K562 (cell line): Measurements from ENCODE around the gene FOCAD.

Experiments used
- EZH2 ChIP-seq: IDR thresholded peaks from 2 replicates; pipeline ENCODE4 v1.6.1; 2012; ENCODE audit warnings: low read depth, mild to moderate bottlenecking, inconsistent platforms, low read length, borderline replicate concordance
- JUND ChIP-seq, 2 experiments: IDR thresholded peaks; 2 replicates in 1 of 2; 3 replicates in 1 of 2; pipeline ENCODE4 v1.6.1; 2011; ENCODE audit warnings: borderline replicate concordance in 2 of 2, low read depth in 2 of 2, low read length in 2 of 2, improper control_type of control experiment in 1 of 2, missing biosample characterization in 1 of 2, missing genetic modification characterization in 1 of 2, missing genetic modification reagents in 1 of 2
- MAFG ChIP-seq: fragments of 450-650 bp; conservative IDR thresholded peaks from 2 replicates; pipeline ENCODE4 v1.6.1; 2016; ENCODE audit warnings: missing genetic modification characterization, missing compliant biosample characterization
- MYNN ChIP-seq, 2 experiments: sonication (generic); formaldehyde crosslinking in 1 of 2; IDR thresholded peaks; 2 replicates each; pipeline versions ENCODE4 v1.5.0 to v1.6.1; 2016 to 2020; ENCODE audit warnings: antibody characterized with exemption in 1 of 2, missing genetic modification reagents in 1 of 2
- PCBP2 ChIP-seq: fragments of 200-400 bp; formaldehyde crosslinking; IDR thresholded peaks from 2 replicates; pipeline ENCODE4 v1.6.1; 2018; ENCODE audit warnings: low read length, low read depth, mild to moderate bottlenecking, moderate library complexity; ENCODE audit not compliant: poor library complexity, severe bottlenecking
- SAP30 ChIP-seq: fragments of 200-600 bp; sonication (generic); IDR thresholded peaks from 2 replicates; pipeline ENCODE4 v1.6.1; 2012; ENCODE audit warnings: borderline replicate concordance, low read depth, mild to moderate bottlenecking, moderate library complexity, low read length, control low read depth, inconsistent platforms; ENCODE audit not compliant: insufficient read depth, poor library complexity, severe bottlenecking
- YY1 ChIP-seq, 3 experiments: IDR thresholded peaks; 2 replicates each; pipeline ENCODE4 v1.6.1; 2011; ENCODE audit warnings: low read length in 2 of 3, mild to moderate bottlenecking in 2 of 3, moderate library complexity in 2 of 3, borderline replicate concordance in 1 of 3, control low read depth in 1 of 3, low read depth in 1 of 3; ENCODE audit not compliant: insufficient read depth in 3 of 3, insufficient replicate concordance in 2 of 3, control insufficient read depth in 1 of 3, insufficient read length in 1 of 3; ENCODE audit errors: extremely low read depth in 1 of 3
- ZKSCAN1 ChIP-seq: fragments of 150-350 bp; IDR thresholded peaks from 2 replicates; pipeline ENCODE4 v1.6.1; 2016; ENCODE audit warnings: low read depth, low read length
- TF ChIP-seq, protein P1 (sequence below): sonication (generic); formaldehyde crosslinking; IDR thresholded peaks from 2 replicates; pipeline ENCODE4 v1.8.0; 2023; ENCODE audit warnings: mild to moderate bottlenecking, missing genetic modification reagents
- TF ChIP-seq, protein P2 (sequence below), 3 experiments: IDR thresholded peaks in 2 of 3; conservative IDR thresholded peaks in 1 of 3; 2 replicates each; pipeline ENCODE4 v1.5.1; 2011 to 2012; ENCODE audit warnings: low read length in 3 of 3, mild to moderate bottlenecking in 3 of 3, control low read depth in 2 of 3, improper control_type of control experiment in 1 of 3, inconsistent platforms in 1 of 3, low read depth in 1 of 3, mixed read lengths in 1 of 3, moderate library complexity in 1 of 3; ENCODE audit not compliant: insufficient read depth in 2 of 3
- TF ChIP-seq, protein P3 (sequence below), 2 experiments: IDR thresholded peaks; 2 replicates each; pipeline ENCODE4 v1.6.1; 2012; ENCODE audit warnings: improper control_type of control experiment in 2 of 2, low read depth in 2 of 2, low read length in 2 of 2, borderline replicate concordance in 1 of 2
- TF ChIP-seq, protein P4 (sequence below), 2 experiments: IDR thresholded peaks in 1 of 2; conservative IDR thresholded peaks in 1 of 2; 2 replicates each; pipeline ENCODE4 v1.6.1; 2016; ENCODE audit warnings: low read depth in 2 of 2, mild to moderate bottlenecking in 1 of 2, missing compliant biosample characterization in 1 of 2, missing genetic modification characterization in 1 of 2, moderate library complexity in 1 of 2
- TF ChIP-seq, protein P5 (sequence below): sonication (generic); formaldehyde crosslinking; IDR thresholded peaks from 2 replicates; pipeline ENCODE4 v1.8.1; 2023; ENCODE audit warnings: mild to moderate bottlenecking, missing genetic modification reagents, moderate library complexity

DNA sequence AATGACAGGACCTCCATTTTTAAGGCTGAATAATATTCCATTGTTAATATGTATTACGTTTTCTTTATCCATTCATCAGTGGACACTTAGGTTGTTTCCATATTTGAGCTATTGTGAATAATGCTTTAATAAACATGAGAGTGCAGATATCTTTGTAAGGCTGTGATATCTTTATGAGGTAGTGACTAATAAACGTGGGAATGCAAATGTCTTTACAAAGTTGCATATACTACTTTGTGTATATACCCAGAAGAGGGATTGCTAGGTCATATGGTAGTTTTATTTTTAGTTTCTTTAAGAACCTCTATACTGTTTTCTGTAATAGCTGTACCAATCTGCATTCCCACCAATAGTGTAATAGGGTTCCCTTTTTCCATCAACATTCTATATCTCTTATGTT, 148.7 kb downstream of the FOCAD start:
- TF ChIP-seq, protein P1, sequence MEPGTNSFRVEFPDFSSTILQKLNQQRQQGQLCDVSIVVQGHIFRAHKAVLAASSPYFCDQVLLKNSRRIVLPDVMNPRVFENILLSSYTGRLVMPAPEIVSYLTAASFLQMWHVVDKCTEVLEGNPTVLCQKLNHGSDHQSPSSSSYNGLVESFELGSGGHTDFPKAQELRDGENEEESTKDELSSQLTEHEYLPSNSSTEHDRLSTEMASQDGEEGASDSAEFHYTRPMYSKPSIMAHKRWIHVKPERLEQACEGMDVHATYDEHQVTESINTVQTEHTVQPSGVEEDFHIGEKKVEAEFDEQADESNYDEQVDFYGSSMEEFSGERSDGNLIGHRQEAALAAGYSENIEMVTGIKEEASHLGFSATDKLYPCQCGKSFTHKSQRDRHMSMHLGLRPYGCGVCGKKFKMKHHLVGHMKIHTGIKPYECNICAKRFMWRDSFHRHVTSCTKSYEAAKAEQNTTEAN (CRISPR knock-in tag), result no peak
- TF ChIP-seq, protein P2, sequence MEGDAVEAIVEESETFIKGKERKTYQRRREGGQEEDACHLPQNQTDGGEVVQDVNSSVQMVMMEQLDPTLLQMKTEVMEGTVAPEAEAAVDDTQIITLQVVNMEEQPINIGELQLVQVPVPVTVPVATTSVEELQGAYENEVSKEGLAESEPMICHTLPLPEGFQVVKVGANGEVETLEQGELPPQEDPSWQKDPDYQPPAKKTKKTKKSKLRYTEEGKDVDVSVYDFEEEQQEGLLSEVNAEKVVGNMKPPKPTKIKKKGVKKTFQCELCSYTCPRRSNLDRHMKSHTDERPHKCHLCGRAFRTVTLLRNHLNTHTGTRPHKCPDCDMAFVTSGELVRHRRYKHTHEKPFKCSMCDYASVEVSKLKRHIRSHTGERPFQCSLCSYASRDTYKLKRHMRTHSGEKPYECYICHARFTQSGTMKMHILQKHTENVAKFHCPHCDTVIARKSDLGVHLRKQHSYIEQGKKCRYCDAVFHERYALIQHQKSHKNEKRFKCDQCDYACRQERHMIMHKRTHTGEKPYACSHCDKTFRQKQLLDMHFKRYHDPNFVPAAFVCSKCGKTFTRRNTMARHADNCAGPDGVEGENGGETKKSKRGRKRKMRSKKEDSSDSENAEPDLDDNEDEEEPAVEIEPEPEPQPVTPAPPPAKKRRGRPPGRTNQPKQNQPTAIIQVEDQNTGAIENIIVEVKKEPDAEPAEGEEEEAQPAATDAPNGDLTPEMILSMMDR (IDR thresholded peaks at IDR 0.05 in 2 of 3, conservative IDR thresholded peaks at IDR 0.05 in 1 of 3; ENCODE audit: insufficient read depth in 2 of 3, low read depth in 1 of 3, low read length in 3 of 3), result no peak
- TF ChIP-seq JUND (IDR thresholded peaks at IDR 0.05; ENCODE audit: borderline replicate concordance, low read depth, low read length) (no peak), JUND (tag; IDR thresholded peaks at IDR 0.05; ENCODE audit: borderline replicate concordance, low read depth, low read length) (no peak), MYNN (IDR thresholded peaks at IDR 0.05) (no peak), MYNN (CRISPR knock-in tag; IDR thresholded peaks at IDR 0.05) (no peak), MAFG (tag) (no peak), EZH2 (no peak), YY1 (IDR thresholded peaks at IDR 0.05; ENCODE audit: borderline replicate concordance in 1 of 3, control insufficient read depth in 1 of 3, extremely low read depth in 1 of 3, insufficient read depth in 3 of 3, insufficient read length in 1 of 3, insufficient replicate concordance in 2 of 3, low read depth in 1 of 3, low read length in 2 of 3) (no peak), SAP30 (no peak), ZKSCAN1 (no peak), PCBP2 (no peak)
- TF ChIP-seq, protein P3, sequence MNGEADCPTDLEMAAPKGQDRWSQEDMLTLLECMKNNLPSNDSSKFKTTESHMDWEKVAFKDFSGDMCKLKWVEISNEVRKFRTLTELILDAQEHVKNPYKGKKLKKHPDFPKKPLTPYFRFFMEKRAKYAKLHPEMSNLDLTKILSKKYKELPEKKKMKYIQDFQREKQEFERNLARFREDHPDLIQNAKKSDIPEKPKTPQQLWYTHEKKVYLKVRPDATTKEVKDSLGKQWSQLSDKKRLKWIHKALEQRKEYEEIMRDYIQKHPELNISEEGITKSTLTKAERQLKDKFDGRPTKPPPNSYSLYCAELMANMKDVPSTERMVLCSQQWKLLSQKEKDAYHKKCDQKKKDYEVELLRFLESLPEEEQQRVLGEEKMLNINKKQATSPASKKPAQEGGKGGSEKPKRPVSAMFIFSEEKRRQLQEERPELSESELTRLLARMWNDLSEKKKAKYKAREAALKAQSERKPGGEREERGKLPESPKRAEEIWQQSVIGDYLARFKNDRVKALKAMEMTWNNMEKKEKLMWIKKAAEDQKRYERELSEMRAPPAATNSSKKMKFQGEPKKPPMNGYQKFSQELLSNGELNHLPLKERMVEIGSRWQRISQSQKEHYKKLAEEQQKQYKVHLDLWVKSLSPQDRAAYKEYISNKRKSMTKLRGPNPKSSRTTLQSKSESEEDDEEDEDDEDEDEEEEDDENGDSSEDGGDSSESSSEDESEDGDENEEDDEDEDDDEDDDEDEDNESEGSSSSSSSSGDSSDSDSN (IDR thresholded peaks at IDR 0.05; ENCODE audit: borderline replicate concordance in 1 of 2, low read depth in 2 of 2, low read length in 2 of 2), result no peak
- TF ChIP-seq, protein P4, sequence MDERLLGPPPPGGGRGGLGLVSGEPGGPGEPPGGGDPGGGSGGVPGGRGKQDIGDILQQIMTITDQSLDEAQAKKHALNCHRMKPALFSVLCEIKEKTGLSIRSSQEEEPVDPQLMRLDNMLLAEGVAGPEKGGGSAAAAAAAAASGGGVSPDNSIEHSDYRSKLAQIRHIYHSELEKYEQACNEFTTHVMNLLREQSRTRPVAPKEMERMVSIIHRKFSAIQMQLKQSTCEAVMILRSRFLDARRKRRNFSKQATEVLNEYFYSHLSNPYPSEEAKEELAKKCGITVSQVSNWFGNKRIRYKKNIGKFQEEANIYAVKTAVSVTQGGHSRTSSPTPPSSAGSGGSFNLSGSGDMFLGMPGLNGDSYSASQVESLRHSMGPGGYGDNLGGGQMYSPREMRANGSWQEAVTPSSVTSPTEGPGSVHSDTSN (CRISPR knock-in tag; IDR thresholded peaks at IDR 0.05; ENCODE audit: low read depth), result no peak
- TF ChIP-seq, protein P4 (tag; conservative IDR thresholded peaks at IDR 0.05; ENCODE audit: low read depth), result no peak
- TF ChIP-seq, protein P5, sequence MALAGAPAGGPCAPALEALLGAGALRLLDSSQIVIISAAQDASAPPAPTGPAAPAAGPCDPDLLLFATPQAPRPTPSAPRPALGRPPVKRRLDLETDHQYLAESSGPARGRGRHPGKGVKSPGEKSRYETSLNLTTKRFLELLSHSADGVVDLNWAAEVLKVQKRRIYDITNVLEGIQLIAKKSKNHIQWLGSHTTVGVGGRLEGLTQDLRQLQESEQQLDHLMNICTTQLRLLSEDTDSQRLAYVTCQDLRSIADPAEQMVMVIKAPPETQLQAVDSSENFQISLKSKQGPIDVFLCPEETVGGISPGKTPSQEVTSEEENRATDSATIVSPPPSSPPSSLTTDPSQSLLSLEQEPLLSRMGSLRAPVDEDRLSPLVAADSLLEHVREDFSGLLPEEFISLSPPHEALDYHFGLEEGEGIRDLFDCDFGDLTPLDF (CRISPR knock-in tag), result no peak
